Fibroblast of mammary gland (primary cell): ENCODE measurements around the gene ZNF438.
"Not testable (repeated sequence)": the region's sequence is repeated elsewhere in the genome, so short reads cannot be mapped to it uniquely, and the experiment has no call there.

Experiments used
- DNase-seq: peaks from one replicate; pipeline ENCODE4 v3.0.0-alpha.2; 2010; ENCODE audit warnings: low read depth
- H3K4me3 ChIP-seq: 2 replicates; pipeline ENCODE4 v1.5.1; 2011; ENCODE audit warnings: low read depth, mild to moderate bottlenecking, low read length, moderate library complexity; ENCODE audit not compliant: control insufficient read depth
- CTCF ChIP-seq: conservative IDR thresholded peaks from 2 replicates; pipeline ENCODE4 v1.5.1; 2011; ENCODE audit warnings: low read depth, low read length, inconsistent platforms; ENCODE audit not compliant: control insufficient read depth, insufficient read depth

The ZNF438 gene

GRCh38 chr10:30803892-30804322, 227.8 kb downstream of the ZNF438 start:
- H3K4me3 ChIP-seq = no peak overlapping the region
- TF ChIP-seq CTCF = no peak
- peak; percentile 99 for DNase-seq

GRCh38 chr10:30803058-30803457, 228.6 kb downstream of the ZNF438 start:
- no peak for TF ChIP-seq CTCF
- DNase-seq = peak; percentile 42
- no peak overlapping the region for H3K4me3 ChIP-seq

GRCh38 chr10:30800368-30800767, 231.3 kb downstream of the ZNF438 start:
- no peak for DNase-seq
- no peak overlapping the region for H3K4me3 ChIP-seq
- no peak for TF ChIP-seq CTCF

GRCh38 chr10:30798646-30799185, 232.9 kb downstream of the ZNF438 start:
- no peak for TF ChIP-seq CTCF
- H3K4me3 ChIP-seq = no peak overlapping the region
- DNase-seq = no peak

- DNase-seq, H3K4me3 ChIP-seq: not testable (repeated sequence)
Measured at GRCh38 chr10:30795024-30795423, 236.6 kb downstream of the ZNF438 start.
